OCI-LY1 (cell line): ENCODE results near the gene HDDC3.

Experiments used
- EZH2 ChIP-seq: fragments of 200-600 bp; sonication (generic), shearing (Covaris generic); IDR thresholded peaks from 2 replicates; pipeline ENCODE4 v1.8.0; 2017; ENCODE audit warnings: borderline replicate concordance, mixed run types, mild to moderate bottlenecking, antibody characterized with exemption, low read length, moderate library complexity, mixed read lengths
- TF ChIP-seq, protein P1 (sequence below): fragments of 200-600 bp; sonication (generic), shearing (Covaris generic); IDR thresholded peaks from 2 replicates; pipeline ENCODE4 v1.5.1; 2017; ENCODE audit warnings: mild to moderate bottlenecking, antibody characterized with exemption, low read length, moderate library complexity, mixed read lengths

DNA sequence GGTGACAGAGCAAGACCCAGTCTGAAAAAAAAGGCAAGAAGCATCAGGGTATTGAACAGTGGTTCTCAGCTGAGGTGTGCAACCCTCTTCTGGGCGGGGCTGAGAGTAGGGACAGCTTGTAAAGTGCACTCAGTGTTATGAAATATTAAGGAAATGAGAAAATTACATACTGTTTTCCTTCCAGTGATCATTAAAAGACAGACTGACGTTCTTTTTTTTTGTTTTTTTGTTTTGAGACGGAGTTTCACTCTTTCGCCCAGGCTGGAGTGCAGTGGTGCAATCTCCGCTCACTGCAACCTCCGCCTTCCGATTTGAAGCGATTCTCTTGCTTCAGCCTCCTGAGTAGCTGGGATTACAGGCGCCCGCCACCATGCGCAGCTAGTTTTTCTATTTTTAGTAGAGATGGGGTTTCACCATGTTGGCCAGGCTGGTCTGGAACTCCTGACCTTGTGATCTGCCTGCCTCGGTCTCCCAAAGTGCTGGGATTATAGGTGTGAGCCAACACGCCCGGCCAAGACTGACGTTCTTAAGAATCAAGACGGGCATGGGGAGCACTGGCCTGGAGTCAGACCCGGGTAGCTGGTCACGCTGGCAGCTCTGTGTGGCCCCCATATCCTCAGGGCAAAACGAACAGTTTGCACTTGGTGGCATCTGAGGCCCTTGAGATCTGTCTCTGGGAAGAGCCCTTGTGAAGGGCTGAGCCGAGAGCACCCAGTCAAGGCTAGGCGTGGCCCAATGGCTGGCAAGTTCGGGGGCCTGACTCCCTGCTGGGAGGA lies 17.9 kb downstream of the HDDC3 start:
- TF ChIP-seq EZH2, result no peak
- TF ChIP-seq, protein P1, sequence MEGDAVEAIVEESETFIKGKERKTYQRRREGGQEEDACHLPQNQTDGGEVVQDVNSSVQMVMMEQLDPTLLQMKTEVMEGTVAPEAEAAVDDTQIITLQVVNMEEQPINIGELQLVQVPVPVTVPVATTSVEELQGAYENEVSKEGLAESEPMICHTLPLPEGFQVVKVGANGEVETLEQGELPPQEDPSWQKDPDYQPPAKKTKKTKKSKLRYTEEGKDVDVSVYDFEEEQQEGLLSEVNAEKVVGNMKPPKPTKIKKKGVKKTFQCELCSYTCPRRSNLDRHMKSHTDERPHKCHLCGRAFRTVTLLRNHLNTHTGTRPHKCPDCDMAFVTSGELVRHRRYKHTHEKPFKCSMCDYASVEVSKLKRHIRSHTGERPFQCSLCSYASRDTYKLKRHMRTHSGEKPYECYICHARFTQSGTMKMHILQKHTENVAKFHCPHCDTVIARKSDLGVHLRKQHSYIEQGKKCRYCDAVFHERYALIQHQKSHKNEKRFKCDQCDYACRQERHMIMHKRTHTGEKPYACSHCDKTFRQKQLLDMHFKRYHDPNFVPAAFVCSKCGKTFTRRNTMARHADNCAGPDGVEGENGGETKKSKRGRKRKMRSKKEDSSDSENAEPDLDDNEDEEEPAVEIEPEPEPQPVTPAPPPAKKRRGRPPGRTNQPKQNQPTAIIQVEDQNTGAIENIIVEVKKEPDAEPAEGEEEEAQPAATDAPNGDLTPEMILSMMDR, result no peak
